ENCODE results near the gene MED16. TPM values are rescaled to one million over a fixed set of nuclear protein-coding genes. Genes with fewer than 3 reads are reported as not detected.

Gene MED16
- 48.6 and 50.4 TPM in 2 replicates for total RNA-seq

GRCh38 chr19:892894-893689, at the start of gene MED16, which contains the start of gene RNU6-9:
Gene MED16 (minus strand): TSS chr19:893187. CDS start chr19:891131, 2,056 bp downstream.
Gene RNU6-9 (plus strand): TSS chr19:893484.

GRCh38 chr19:925526-926322, 32.7 kb upstream of the MED16 start, which contains the start of gene ARID3A:
Gene ARID3A (plus strand): TSS chr19:926035. CDS start chr19:929529, 3,494 bp downstream.

GRCh38 chr19:917323-918151, 24.6 kb upstream of the MED16 start, which contains the start of gene KISS1R:
Gene KISS1R (plus strand): TSS chr19:917333. CDS start chr19:917503, 170 bp downstream.

GRCh38 chr19:913080-913748, 20.2 kb upstream of the MED16 start, which contains the start of gene R3HDM4:
Gene R3HDM4 (minus strand): TSS chr19:913219. CDS start chr19:913157, 62 bp downstream.

GRCh38 chr19:858868-859843, 33.8 kb downstream of the MED16 start, which contains the start of gene CFD:
Gene CFD (plus strand): TSS chr19:859664. CDS start chr19:859690, 26 bp downstream.

GRCh38 chr19:852136-853013, 40.6 kb downstream of the MED16 start, which contains the start of gene ELANE:
Gene ELANE (plus strand): TSS chr19:852303. CDS start chr19:852329, 26 bp downstream.

GRCh38 chr19:840519-841206, 52.3 kb downstream of the MED16 start, which contains the start of gene PRTN3:
Gene PRTN3 (plus strand): TSS chr19:840999. CDS start chr19:841009, 10 bp downstream.

GRCh38 chr19:827710-828321, 65.2 kb downstream of the MED16 start, which contains the start of gene AZU1:
Gene AZU1 (plus strand): TSS chr19:827837. CDS start chr19:827847, 10 bp downstream.

GRCh38 chr19:821825-822503, 71.0 kb downstream of the MED16 start, which contains the start of gene PLPPR3:
Gene PLPPR3 (minus strand): TSS chr19:821955. CDS start chr19:821559, 396 bp downstream.

Other genes starting within 250 kb of the MED16 start
- gene RNF126, start 230.0 kb downstream of the MED16 start, total RNA-seq: 55.8 and 63.0 TPM in 2 replicates
- gene FSTL3, start 216.8 kb downstream of the MED16 start, total RNA-seq: 81.8 and 89.3 TPM in 2 replicates
- gene PRSS57, start 197.7 kb downstream of the MED16 start, total RNA-seq: not detected in 2 replicates
- 9.2 and 10.1 TPM in 2 replicates for gene PALM, start 184.3 kb downstream of the MED16 start, total RNA-seq
- gene MISP, start 142.1 kb downstream of the MED16 start, total RNA-seq: under 0.01 TPM in 1 of 2 replicates, not detected in the other
- 229 and 250 TPM in 2 replicates for gene PTBP1, start 95.7 kb downstream of the MED16 start, total RNA-seq
- gene PLPPR3, start 71.2 kb downstream of the MED16 start, total RNA-seq: 3.4 and 4.7 TPM in 2 replicates
- gene AZU1, start 65.3 kb downstream of the MED16 start, total RNA-seq: not detected in 2 replicates
- not detected in 2 replicates for gene PRTN3, start 52.2 kb downstream of the MED16 start, total RNA-seq
- 0.15 and 0.50 TPM in 2 replicates for gene ELANE, start 40.9 kb downstream of the MED16 start, total RNA-seq
- gene CFD, start 33.5 kb downstream of the MED16 start, total RNA-seq: 7.0 and 7.6 TPM in 2 replicates
- not detected in 2 replicates for gene RNU6-9, start 297 bp upstream of the MED16 start, total RNA-seq
- gene R3HDM4, start 20.0 kb upstream of the MED16 start, total RNA-seq: 35.1 and 38.0 TPM in 2 replicates
- not detected in 2 replicates for gene KISS1R, start 24.1 kb upstream of the MED16 start, total RNA-seq
- gene ARID3A, start 32.8 kb upstream of the MED16 start, total RNA-seq: 6.7 and 8.7 TPM in 2 replicates
- gene WDR18, start 91.2 kb upstream of the MED16 start, total RNA-seq: 80.5 and 86.7 TPM in 2 replicates
- gene GRIN3B, start 107.2 kb upstream of the MED16 start, total RNA-seq: 0.17 and 3.1 TPM in 2 replicates
- 115 and 128 TPM in 2 replicates for gene TMEM259, start 127.9 kb upstream of the MED16 start, total RNA-seq
- not detected in 2 replicates for gene RNU6-2, start 128.3 kb upstream of the MED16 start, total RNA-seq
- 303 and 326 TPM in 2 replicates for gene CNN2, start 133.4 kb upstream of the MED16 start, total RNA-seq
- 2.8 and 3.0 TPM in 2 replicates for gene ABCA7, start 146.9 kb upstream of the MED16 start, total RNA-seq
- 0.59 and 2.9 TPM in 2 replicates for gene ARHGAP45, start 174.0 kb upstream of the MED16 start, total RNA-seq
- 300 TPM in 2 replicates for gene POLR2E, start 202.2 kb upstream of the MED16 start, total RNA-seq
- 672 and 674 TPM in 2 replicates for gene GPX4, start 210.8 kb upstream of the MED16 start, total RNA-seq